GM12875 (cell line): Measurements from ENCODE around the gene DAND5.
A peak's percentile ranks its signal among the peaks of the same experiment; 100 is the strongest.

Experiments used
- H3K4me3 ChIP-seq: one replicate; pipeline ENCODE4 v1.5.1; 2011; ENCODE audit warnings: low read depth, low read length, control low read depth
- TF ChIP-seq, protein P1 (sequence below): IDR thresholded peaks from 2 replicates; pipeline ENCODE4 v1.5.1; 2011; ENCODE audit warnings: low read depth, mild to moderate bottlenecking, control low read depth, inconsistent platforms, low read length, moderate library complexity, borderline replicate concordance; ENCODE audit not compliant: insufficient read depth

Gene DAND5

DNA sequence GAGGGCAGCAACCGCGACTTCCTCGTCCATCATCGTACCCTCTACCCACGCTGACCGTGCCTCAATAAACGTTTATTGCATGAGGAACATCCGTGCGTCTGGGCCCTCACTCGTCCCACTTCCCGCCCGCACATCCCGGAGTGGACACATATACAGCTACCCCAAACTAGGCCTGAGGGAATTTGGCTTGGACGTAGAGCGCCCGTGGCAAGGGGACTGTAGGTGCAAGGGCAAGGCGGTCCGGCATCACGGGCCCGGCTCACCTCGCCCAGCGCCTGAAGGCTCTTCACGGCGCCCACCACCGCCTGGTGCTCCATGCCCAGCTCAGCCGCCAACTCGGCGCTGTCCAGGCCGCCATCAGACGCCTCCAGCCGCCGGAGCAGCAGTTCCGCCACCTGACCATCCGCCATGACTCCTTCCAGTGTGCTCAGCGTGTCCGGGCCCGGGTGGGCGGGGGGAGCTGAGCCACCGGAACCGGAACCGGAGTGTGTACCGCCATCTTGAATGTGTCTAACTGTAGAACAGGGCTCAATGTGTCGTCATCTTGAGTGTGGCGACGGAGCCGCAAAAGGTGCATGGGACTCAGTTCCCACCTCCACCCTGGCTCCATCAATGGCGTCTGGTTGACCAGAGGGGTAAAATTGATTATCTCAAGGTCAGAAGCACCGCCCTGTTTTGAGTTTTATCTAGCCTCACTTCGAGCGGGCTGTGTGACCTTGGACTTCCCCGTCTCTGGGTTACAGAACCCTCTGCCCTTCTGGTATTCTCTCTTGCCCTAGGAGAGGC, 35.9 kb upstream of the DAND5 start, which contains the start of gene FARSA:
Gene FARSA (minus strand): TSS at position 425 of the 786 bp plus-strand sequence. CDS start 15 bp downstream, at position 410.
- TF ChIP-seq, protein P1, sequence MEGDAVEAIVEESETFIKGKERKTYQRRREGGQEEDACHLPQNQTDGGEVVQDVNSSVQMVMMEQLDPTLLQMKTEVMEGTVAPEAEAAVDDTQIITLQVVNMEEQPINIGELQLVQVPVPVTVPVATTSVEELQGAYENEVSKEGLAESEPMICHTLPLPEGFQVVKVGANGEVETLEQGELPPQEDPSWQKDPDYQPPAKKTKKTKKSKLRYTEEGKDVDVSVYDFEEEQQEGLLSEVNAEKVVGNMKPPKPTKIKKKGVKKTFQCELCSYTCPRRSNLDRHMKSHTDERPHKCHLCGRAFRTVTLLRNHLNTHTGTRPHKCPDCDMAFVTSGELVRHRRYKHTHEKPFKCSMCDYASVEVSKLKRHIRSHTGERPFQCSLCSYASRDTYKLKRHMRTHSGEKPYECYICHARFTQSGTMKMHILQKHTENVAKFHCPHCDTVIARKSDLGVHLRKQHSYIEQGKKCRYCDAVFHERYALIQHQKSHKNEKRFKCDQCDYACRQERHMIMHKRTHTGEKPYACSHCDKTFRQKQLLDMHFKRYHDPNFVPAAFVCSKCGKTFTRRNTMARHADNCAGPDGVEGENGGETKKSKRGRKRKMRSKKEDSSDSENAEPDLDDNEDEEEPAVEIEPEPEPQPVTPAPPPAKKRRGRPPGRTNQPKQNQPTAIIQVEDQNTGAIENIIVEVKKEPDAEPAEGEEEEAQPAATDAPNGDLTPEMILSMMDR = no peak
- H3K4me3 ChIP-seq = peak within 1 kb of the TSS; percentile 90

DNA sequence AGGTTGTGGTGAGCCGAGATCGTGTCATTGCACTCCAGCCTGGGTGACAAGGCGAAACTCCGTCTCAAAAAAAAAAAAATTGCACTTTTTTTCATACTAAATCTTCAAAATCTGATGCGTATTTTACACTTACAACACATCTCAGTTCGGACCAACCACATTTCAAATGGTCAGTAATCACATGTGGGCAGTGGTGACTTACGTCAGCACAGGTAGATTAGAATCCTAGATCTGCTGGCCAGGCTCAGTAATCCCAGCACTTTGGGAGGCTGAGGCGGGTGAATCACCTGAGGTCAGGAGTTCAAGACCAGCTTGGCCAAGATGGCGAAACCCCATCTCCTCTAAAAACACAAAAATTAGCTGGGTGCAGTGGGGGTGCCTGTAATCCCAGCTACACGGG, 34.3 kb upstream of the DAND5 start:
- TF ChIP-seq, protein P1 = no peak
- no peak overlapping the region for H3K4me3 ChIP-seq

DNA sequence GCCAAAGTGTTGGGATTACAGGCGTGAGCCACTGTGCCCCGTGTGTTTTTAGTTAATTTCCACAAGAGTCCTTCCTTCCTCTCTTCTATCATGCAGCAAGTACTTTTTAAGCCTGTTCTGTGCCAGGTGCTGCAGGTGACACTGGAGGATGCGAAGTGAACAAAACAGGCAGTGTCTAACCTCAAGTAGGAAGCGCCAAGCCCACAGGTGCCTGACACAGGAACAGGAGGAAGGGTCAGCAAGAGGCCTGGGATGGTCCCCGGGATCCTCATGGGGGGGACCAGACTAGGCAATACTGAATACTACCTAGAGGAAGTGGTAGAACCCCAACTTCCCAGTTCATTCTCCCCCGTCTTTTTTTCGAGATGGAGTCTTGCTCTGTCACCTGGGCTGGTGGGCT, 32.8 kb upstream of the DAND5 start:
- no peak overlapping the region for H3K4me3 ChIP-seq
- TF ChIP-seq, protein P1 = no peak

DNA sequence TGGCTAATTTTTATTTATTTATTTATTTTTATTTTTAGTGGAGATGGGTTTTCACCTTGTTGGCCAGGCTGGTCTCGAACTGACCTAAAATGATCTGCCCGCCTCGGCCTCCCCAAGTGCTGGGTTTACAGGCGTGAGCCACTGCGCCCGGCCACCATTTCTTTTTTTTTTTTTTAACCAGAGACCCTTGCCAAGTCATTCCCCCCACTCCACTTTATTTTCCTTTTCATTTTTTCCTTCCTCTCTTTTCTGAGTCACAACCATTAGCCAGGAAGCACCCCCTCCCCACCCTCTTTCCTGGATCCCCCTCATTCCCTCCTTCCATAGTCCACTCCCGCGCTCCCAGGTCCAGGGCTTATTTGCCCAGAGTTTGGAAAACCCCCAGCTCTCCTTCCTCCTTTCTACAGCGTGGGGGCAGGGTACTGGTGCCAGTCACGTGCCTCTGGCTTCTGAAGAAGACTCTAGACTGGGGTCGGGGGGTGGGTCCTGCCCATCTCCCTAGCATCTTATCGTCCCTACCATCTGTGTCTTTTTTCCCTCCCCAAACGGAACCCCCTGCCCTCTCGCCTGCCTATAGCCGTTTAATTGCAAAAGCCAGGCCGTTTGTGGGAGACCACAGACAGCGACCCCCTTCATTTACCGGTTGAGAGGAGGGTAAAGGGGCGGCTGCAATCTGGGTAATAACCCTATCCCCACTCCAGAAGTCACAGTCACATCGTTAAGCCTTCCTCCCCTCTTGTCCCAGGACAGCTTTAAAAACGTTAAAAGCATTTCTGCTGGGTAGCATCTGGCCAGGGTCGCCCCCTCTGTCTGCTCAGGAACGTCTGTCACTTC, 32.1 kb upstream of the DAND5 start:
- TF ChIP-seq, protein P1 = no peak
- H3K4me3 ChIP-seq = peak overlapping the region; percentile 56

DNA sequence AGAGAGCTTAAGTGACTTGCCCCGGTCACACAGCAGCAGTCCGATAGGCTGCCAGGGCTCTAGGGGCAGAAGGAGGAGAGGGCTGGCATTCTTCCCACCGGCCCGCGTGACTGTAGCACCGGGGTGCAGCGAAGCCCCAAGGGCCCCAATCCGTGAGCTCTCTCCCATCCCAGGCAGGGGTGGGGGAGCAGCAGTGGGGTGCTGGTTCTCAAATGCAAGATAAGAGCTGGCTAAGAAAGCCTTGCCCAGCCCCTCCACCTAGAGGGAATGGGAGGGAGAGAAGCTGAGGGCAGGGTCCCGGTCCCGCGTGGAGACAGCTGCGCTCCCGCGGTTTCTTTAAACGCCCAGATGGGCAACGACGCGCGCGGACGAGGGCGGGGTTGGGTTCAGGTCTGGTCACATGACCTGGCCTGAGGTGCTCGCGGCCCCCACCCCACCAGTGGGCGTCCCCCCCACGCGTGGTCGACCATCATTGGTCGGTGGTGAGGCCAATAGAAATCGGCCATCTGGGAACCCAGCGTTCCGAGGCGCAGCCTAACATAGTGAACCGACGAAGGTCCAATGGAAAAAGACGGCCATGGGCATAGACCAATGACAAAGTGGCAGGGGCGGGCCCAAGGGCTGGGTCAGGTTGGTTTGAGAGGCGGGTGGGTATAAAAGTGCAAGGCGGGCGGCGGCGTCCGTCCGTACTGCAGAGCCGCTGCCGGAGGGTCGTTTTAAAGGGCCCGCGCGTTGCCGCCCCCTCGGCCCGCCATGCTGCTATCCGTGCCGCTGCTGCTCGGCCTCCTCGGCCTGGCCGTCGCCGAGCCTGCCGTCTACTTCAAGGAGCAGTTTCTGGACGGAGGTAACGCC, 31.2 kb upstream of the DAND5 start, which contains the start of gene CALR:
Gene CALR (plus strand): TSS at position 683 of the 852 bp plus-strand sequence. CDS start 71 bp downstream, at position 754.
- TF ChIP-seq, protein P1 = 0 out of 2 replicates have a peak, but pooled peaks have one; percentile 3
- H3K4me3 ChIP-seq = peak within 1 kb of the TSS; percentile 97

DNA sequence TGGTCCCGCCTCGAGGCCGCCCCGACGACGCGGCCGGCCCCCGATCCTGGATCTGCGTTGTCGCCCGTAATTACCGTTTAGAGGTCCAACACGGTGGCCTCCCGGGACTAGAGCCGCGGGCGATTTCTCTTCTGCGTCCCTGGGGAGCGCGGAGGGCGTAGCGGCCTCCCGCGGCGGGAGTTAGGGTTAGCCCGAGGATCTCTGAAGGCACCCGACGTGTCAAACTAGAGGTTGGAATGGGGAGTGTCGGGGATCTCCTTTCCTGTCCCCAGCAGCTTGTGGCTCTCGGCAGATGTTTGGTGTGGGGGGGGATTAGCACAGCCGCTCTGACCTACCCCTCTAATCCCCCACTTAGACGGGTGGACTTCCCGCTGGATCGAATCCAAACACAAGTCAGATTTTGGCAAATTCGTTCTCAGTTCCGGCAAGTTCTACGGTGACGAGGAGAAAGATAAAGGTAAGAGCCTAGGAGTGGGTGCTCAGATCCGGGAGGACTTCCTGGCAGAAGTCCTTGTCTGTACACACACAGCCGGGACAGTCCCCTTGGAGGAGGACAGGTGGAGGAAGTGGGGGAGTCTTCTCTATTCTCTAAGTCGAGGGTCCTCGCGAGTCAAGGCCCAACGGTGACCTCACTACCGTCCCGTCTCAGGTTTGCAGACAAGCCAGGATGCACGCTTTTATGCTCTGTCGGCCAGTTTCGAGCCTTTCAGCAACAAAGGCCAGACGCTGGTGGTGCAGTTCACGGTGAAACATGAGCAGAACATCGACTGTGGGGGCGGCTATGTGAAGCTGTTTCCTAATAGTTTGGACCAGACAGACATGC, 30.4 kb upstream of the DAND5 start:
- peak overlapping the region; percentile 97 for H3K4me3 ChIP-seq
- TF ChIP-seq, protein P1 = 0 out of 2 replicates have a peak, but pooled peaks have one; percentile 14
